G401.6 (cell line): Measurements from ENCODE around the gene ALG5.
A peak's percentile ranks its signal among the peaks of the same experiment; 100 is the strongest.

Source experiments
- FAIRE-seq: peaks from 2 replicates; lab custom pipeline; 2012; peaks lifted over from hg19 to GRCh38; lab: Jason Lieb, UNC

The ALG5 gene

DNA sequence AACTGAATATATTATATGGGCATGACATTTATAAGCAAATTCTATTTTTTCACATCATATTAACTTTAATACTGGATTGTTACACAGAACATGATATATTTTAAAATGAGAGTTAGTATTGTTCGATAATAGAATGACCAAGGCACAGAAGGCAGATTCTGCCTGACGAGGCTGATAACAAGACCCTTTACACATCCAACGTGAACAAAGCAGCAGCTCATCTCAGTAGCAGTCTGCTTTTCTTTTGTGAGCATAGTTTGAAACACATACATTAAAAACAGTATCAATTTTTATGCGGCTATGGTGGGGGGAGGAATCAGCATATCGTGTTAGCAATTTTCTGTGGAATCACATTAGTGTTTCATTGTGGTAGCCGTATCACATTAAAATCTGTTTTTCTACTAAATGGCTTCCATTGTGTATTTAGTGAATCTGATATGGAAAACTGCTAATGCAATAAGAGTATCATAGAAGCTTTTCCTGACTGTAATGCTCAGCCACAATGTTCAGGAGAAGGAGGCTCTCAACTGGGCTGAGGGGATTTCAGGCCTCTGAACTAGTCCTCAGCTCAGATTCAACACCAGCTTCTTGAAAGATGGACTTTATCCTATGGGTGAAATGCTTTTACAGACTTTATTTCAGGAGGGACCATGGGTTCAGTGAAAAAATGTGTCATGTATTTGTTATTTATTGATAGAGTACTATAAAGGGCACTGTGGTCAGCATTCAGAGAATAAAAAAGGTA, 83.1 kb downstream of the ALG5 start:
- no peak for FAIRE-seq

DNA sequence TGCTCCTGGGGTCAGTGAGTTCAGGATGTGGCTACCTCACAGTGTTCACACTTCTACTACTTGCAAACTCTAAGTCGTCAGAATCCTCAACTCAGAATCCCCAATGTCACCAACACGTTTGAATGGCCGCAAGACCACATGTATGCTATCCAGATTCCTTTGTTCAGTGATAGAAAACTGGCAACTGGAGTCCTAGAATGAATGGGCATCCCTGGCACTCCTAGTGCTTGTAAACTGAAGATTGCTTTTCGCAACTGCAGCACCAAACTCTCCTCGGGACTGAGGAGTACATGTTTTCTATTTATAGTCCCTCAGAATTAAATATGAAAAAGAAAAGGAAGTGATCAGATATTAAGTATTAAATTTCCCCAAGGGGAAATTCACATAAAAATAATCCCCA, 84.0 kb downstream of the ALG5 start:
- FAIRE-seq = no peak

DNA sequence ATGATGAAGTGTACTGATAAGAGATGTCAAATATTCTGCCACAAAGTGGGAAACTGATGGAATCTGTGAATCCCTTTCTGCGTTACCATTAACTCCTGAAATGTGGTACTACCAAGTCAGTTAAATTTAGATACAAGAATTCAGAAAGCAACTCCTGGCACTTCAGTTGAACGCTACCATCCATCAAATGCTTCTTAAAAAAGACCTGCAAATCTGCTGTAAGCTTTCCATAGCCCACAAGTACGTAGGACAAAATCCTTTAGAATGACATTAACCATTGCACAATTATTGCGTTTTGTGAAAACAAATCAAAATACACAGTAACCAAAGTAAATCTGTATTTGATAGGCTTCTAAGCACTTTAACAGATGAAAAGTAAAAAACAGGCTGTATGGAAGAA, 84.5 kb downstream of the ALG5 start:
- FAIRE-seq = no peak

DNA sequence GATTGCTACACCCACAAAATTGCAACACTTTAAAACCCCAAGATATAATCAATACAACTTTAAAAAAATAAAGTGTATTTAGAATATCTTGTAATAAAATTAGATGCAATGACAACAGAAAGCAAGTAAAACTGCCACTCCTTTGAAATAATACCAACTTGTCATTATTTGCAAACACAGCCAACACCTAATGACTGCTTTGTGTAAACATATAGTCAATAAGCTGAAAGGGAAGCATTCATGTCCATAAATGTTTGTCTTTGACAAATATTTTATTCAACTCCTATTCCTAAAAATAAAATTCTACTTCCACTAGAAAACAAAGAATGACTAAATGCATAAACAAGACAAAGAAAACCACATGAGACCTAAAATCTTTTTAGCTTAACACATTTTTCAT, 85.7 kb downstream of the ALG5 start:
- FAIRE-seq = no peak

DNA sequence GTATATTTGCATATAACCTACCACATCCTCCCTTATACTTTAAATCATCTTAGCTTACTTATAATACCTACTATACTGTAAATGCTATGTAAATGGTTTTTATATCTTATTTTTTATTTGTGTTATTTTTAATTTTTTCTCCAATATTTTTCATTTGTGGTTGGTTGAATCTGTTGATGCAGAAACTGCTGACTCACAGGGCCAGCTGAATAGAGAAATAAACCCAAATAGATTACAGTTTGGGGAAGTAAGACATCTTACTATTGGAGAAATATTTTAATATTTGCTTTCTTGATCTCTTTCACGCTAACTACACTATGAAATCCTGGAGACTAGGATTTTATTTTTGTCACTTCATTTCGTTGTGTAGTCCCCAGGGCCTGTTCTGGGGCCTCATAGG, 86.2 kb downstream of the ALG5 start:
- FAIRE-seq = peak; percentile 52

DNA sequence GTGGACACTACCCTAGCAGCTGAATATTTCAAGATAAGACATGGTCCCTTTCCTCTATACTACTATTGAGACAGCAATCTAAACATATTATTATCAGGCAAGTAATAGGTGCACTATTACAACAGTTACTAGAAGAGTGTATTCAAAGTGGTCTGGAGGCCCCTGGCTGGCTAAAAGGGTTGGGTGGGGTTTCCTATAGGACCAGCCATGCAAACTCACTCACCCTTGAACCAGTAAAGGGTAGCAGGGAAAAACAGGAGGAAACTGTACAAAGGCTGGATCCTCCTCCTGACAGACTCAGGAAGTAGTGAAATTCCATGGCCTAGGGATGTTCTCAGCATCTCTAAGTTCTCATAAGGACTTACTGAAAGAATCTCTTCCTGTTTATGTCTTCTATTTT, 86.8 kb downstream of the ALG5 start:
- FAIRE-seq = no peak

DNA sequence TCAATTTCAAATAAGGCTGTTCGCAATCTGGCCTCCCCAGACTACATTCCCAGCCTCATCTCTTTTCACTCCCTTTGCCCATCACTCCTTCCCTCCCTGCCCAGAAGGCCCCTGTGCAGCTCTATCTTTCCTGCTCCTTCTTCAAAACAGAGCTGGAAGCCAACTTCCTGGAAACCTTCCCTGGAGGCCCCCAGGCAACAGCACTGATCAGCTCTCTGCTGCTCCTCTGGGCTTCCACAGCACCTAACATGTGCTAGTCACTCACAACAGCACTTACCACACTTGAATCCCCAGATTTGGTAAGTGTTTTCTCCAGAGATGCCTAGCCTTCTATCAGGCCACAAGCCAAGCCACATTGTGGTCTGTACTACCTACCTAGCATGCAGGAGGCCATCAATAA, 88.6 kb downstream of the ALG5 start:
- no peak for FAIRE-seq

DNA sequence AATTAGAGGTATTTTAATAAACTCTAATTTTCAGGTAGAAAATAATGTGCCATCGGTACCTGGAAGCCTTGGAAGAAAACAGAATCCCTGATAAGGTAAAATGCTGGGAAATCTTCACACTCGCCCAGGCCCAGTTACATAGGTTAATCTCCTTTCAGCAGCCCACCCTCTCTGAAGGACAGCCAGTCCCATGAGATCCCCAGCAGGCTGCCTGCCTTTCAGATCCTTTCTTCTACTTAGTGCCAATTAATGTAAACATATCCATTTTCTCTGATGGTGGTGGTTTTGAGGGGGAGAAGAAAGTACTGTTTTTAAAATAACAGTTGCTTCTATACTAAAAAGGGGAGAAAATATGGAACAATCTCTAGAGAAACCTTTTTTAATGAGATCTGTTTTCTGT, 91.3 kb downstream of the ALG5 start:
- no peak for FAIRE-seq

DNA sequence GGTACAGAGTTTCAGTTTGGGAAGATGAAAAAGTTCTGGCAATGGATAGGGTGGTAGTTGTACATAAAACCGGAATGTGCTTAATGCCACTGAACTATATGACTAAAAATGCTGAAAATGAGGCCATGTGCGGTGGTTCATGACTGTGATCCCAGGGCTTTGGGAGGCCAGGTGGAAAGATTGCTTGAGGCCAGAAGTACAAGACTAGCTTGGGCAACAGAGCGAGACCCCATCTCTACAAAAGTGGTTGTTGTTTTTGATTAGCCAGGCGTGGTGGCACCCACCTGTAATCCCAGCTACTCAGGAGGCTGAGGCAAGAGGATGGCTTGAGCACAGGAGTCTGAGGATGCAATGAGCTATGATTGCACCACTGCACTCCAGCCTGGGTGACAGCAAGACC, 91.9 kb downstream of the ALG5 start:
- FAIRE-seq = no peak

DNA sequence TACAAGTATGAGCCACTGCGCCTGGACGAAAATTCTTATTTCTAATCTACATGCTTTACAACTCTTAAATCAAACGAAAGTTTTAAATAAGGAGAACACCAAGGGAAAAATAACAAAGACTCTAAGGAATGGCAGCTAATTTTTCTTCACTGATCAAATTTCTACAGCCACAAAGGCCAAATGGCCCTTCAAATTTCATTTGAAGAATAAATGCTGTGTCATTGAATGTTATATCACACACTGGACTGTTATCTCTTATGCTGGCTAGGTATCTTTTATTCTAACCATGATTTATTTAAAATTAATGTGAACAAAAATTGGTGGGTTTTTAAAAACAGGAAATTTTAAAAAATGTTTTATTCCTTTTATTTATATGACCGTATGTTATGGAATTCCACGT, 93.2 kb downstream of the ALG5 start:
- peak; percentile 17 for FAIRE-seq

DNA sequence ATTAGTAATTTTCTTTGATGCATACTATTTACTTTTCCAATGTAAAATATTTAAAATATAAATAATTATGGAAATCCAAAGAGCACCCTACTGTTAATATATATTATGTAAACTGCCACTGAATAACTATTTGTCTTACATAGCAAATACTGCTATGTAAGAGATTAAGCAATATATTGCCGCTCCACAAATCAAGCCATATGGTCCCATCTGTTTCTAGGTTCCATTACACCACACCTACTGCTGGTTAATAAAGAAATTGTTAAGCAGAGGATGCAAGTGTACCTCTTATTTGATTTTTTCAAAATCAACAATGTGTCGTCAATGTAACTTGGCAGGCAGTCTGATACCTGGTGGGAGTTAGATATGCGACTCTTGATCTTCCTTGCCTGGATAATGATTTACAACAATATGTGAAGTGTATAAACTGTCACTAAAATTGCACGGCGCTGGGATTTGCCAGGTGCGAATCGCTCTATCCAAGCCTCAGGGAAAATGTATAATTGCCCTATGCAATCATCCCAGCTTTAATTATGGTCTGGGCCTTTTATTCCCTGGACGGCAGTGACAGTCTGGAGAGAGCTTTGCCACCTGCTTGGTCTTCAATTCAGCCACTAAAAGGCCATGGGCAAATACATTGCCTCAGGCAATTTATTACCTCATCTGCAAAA, 95.1 kb downstream of the ALG5 start:
- no peak for FAIRE-seq
